ENCODE data around the gene SDHC. TPM values are rescaled to one million over a fixed set of nuclear protein-coding genes. Genes with fewer than 3 reads are reported as not detected.
A peak's percentile ranks its signal among the peaks of the same experiment; 100 is the strongest.

Gene SDHC
- total and polyA plus RNA-seq, 2 of the 13 experiments (the other 11 are each of a cell fraction or from before 2014, with no cell fraction given) = 27.1 to 229 TPM

DNA sequence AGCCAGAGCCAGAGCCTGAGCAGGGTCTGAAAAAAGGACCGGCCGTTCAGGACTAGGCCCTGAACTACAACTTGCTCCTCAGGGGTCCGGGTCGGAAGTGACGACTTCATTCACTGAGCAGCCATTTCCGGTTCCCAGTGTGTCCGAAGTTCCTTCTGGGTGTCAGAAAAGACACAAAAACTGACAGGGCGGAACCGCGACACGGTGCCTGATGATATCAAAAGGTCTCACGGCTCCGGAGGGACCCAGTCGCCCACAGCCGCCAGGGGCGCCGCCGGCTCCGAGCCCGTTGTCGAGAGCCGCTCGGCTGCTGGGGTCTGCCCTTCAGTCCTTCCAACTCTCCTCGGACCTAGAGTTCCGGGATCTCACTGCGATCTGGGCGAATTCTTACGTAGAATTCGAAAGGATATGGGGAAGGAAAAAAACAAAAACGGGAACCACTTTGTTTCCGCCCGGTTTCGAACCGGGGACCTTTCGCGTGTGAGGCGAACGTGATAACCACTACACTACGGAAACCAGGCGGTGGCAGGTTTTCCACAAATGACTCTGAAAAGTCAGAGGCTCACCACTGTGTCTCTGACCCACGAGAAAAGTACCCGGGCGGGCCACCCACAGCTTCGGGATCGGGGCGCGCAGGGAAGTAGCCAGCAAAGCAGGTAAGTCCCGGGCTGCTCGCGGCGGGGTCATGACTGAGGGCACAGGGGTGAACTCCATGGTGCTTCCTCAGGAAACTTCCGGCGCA, 85.2 kb downstream of the SDHC start (continued):
- TF ChIP-seq, protein P1, sequence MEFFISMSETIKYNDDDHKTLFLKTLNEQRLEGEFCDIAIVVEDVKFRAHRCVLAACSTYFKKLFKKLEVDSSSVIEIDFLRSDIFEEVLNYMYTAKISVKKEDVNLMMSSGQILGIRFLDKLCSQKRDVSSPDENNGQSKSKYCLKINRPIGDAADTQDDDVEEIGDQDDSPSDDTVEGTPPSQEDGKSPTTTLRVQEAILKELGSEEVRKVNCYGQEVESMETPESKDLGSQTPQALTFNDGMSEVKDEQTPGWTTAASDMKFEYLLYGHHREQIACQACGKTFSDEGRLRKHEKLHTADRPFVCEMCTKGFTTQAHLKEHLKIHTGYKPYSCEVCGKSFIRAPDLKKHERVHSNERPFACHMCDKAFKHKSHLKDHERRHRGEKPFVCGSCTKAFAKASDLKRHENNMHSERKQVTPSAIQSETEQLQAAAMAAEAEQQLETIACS (CRISPR knock-in tag; IDR thresholded peaks at IDR 0.05) = no peak; the same call in 1 of the 2 replicates
- TF ChIP-seq HCFC1 (IDR thresholded peaks at IDR 0.05; ENCODE audit: low read depth, low read length) (0 out of 2 replicates have a peak, but pooled peaks have one; percentile 15), FOSL1 (CRISPR knock-in tag; IDR thresholded peaks at IDR 0.05; ENCODE audit: borderline replicate concordance) (no peak), HMG20A (CRISPR knock-in tag; IDR thresholded peaks at IDR 0.05; ENCODE audit: borderline replicate concordance) (0 out of 2 replicates have a peak, but pooled peaks have one; percentile 9), RBM39 (IDR thresholded peaks at IDR 0.05; ENCODE audit: low read depth, low read length, poor library complexity, severe bottlenecking) (peak; percentile 97), HNF4A (CRISPR knock-in tag; IDR thresholded peaks at IDR 0.05) (peak; percentile 58; the same call in 1 of the 2 replicates), POLR2G (IDR thresholded peaks at IDR 0.05; ENCODE audit: low read depth, low read length) (peak; percentile 94), ZNF430 (CRISPR knock-in tag; IDR thresholded peaks at IDR 0.05) (peak; percentile 88), ZKSCAN8 (CRISPR knock-in tag; IDR thresholded peaks at IDR 0.05; ENCODE audit: borderline replicate concordance) (no peak; the same call in 1 of the 2 replicates), ZNF564 (CRISPR knock-in tag; IDR thresholded peaks at IDR 0.05) (0 out of 2 replicates have a peak, but pooled peaks have one; percentile 30), ZNF546 (CRISPR knock-in tag; conservative IDR thresholded peaks at IDR 0.05) (0 out of 2 replicates have a peak, but pooled peaks have one; percentile 34), FOXO1 (CRISPR knock-in tag; IDR thresholded peaks at IDR 0.05) (no peak)
- TF ChIP-seq, protein P2, sequence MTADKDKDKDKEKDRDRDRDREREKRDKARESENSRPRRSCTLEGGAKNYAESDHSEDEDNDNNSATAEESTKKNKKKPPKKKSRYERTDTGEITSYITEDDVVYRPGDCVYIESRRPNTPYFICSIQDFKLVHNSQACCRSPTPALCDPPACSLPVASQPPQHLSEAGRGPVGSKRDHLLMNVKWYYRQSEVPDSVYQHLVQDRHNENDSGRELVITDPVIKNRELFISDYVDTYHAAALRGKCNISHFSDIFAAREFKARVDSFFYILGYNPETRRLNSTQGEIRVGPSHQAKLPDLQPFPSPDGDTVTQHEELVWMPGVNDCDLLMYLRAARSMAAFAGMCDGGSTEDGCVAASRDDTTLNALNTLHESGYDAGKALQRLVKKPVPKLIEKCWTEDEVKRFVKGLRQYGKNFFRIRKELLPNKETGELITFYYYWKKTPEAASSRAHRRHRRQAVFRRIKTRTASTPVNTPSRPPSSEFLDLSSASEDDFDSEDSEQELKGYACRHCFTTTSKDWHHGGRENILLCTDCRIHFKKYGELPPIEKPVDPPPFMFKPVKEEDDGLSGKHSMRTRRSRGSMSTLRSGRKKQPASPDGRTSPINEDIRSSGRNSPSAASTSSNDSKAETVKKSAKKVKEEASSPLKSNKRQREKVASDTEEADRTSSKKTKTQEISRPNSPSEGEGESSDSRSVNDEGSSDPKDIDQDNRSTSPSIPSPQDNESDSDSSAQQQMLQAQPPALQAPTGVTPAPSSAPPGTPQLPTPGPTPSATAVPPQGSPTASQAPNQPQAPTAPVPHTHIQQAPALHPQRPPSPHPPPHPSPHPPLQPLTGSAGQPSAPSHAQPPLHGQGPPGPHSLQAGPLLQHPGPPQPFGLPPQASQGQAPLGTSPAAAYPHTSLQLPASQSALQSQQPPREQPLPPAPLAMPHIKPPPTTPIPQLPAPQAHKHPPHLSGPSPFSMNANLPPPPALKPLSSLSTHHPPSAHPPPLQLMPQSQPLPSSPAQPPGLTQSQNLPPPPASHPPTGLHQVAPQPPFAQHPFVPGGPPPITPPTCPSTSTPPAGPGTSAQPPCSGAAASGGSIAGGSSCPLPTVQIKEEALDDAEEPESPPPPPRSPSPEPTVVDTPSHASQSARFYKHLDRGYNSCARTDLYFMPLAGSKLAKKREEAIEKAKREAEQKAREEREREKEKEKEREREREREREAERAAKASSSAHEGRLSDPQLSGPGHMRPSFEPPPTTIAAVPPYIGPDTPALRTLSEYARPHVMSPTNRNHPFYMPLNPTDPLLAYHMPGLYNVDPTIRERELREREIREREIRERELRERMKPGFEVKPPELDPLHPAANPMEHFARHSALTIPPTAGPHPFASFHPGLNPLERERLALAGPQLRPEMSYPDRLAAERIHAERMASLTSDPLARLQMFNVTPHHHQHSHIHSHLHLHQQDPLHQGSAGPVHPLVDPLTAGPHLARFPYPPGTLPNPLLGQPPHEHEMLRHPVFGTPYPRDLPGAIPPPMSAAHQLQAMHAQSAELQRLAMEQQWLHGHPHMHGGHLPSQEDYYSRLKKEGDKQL (CRISPR knock-in tag; IDR thresholded peaks at IDR 0.05; ENCODE audit: low read depth) = 0 out of 2 replicates have a peak, but pooled peaks have one; percentile 25
- TF ChIP-seq, protein P3, sequence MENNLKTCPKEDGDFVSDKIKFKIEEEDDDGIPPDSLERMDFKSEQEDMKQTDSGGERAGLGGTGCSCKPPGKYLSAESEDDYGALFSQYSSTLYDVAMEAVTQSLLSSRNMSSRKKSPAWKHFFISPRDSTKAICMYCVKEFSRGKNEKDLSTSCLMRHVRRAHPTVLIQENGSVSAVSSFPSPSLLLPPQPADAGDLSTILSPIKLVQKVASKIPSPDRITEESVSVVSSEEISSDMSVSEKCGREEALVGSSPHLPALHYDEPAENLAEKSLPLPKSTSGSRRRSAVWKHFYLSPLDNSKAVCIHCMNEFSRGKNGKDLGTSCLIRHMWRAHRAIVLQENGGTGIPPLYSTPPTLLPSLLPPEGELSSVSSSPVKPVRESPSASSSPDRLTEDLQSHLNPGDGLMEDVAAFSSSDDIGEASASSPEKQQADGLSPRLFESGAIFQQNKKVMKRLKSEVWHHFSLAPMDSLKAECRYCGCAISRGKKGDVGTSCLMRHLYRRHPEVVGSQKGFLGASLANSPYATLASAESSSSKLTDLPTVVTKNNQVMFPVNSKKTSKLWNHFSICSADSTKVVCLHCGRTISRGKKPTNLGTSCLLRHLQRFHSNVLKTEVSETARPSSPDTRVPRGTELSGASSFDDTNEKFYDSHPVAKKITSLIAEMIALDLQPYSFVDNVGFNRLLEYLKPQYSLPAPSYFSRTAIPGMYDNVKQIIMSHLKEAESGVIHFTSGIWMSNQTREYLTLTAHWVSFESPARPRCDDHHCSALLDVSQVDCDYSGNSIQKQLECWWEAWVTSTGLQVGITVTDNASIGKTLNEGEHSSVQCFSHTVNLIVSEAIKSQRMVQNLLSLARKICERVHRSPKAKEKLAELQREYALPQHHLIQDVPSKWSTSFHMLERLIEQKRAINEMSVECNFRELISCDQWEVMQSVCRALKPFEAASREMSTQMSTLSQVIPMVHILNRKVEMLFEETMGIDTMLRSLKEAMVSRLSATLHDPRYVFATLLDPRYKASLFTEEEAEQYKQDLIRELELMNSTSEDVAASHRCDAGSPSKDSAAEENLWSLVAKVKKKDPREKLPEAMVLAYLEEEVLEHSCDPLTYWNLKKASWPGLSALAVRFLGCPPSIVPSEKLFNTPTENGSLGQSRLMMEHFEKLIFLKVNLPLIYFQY (CRISPR knock-in tag; IDR thresholded peaks at IDR 0.05; ENCODE audit: borderline replicate concordance) = peak; percentile 46
- TF ChIP-seq, protein P4, sequence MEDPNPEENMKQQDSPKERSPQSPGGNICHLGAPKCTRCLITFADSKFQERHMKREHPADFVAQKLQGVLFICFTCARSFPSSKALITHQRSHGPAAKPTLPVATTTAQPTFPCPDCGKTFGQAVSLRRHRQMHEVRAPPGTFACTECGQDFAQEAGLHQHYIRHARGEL (CRISPR knock-in tag; IDR thresholded peaks at IDR 0.05) = 0 out of 2 replicates have a peak, but pooled peaks have one; percentile 82
- TF ChIP-seq, protein P5, sequence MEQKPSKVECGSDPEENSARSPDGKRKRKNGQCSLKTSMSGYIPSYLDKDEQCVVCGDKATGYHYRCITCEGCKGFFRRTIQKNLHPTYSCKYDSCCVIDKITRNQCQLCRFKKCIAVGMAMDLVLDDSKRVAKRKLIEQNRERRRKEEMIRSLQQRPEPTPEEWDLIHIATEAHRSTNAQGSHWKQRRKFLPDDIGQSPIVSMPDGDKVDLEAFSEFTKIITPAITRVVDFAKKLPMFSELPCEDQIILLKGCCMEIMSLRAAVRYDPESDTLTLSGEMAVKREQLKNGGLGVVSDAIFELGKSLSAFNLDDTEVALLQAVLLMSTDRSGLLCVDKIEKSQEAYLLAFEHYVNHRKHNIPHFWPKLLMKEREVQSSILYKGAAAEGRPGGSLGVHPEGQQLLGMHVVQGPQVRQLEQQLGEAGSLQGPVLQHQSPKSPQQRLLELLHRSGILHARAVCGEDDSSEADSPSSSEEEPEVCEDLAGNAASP (CRISPR knock-in tag; IDR thresholded peaks at IDR 0.05; ENCODE audit: borderline replicate concordance) = peak; percentile 59; the same call in 1 of the 2 replicates
